GM12864 (cell line): ENCODE results near the gene ZDHHC16.

Experiments used
- DNase-seq: peaks from one replicate; pipeline ENCODE4 v3.0.0-alpha.2; 2011; ENCODE audit warnings: low read depth
- H3K4me3 ChIP-seq: 2 replicates; pipeline ENCODE4 v1.5.1; 2011; ENCODE audit warnings: mild to moderate bottlenecking, low read depth, low read length, control low read depth
- CTCF ChIP-seq: IDR thresholded peaks from 2 replicates; pipeline ENCODE4 v1.5.1; 2011; ENCODE audit warnings: low read depth, mild to moderate bottlenecking, moderate library complexity, low read length, control low read depth, inconsistent platforms; ENCODE audit errors: missing control alignments

ZDHHC16 gene

GRCh38 chr10:97454330-97455036 lies 8.5 kb downstream of the ZDHHC16 start:
- DNase-seq = no peak
- no peak for TF ChIP-seq CTCF
- H3K4me3 ChIP-seq = no peak overlapping the region

- H3K4me3 ChIP-seq = no peak overlapping the region
- DNase-seq = no peak
- no peak for TF ChIP-seq CTCF
These were observed 10.2 kb downstream of the ZDHHC16 start for GRCh38 chr10:97456034-97456685.

- no peak for DNase-seq
- H3K4me3 ChIP-seq = no peak overlapping the region
- TF ChIP-seq CTCF = no peak
These were observed 10.7 kb downstream of the ZDHHC16 start for GRCh38 chr10:97456686-97457065.

- no peak overlapping the region for H3K4me3 ChIP-seq
- no peak for DNase-seq
- TF ChIP-seq CTCF = no peak
These were observed 13.1 kb downstream of the ZDHHC16 start for GRCh38 chr10:97459111-97459510.

GRCh38 chr10:97459933-97460332 lies 14.0 kb downstream of the ZDHHC16 start:
- DNase-seq = no peak
- no peak overlapping the region for H3K4me3 ChIP-seq
- no peak for TF ChIP-seq CTCF

GRCh38 chr10:97462309-97462708 lies 16.3 kb downstream of the ZDHHC16 start:
- no peak for DNase-seq
- no peak for TF ChIP-seq CTCF
- H3K4me3 ChIP-seq = no peak overlapping the region

GRCh38 chr10:97463363-97464132 lies 17.6 kb downstream of the ZDHHC16 start:
- peak; percentile 79 for TF ChIP-seq CTCF
- no peak for DNase-seq

More at GRCh38 chr10:97463363-97464132, 17.6 kb downstream of the ZDHHC16 start:
- no peak overlapping the region for H3K4me3 ChIP-seq
